HFFc6 (cell line): ENCODE results near the gene BCAS3. TPM values are rescaled to one million over a fixed set of nuclear protein-coding genes. Genes with fewer than 3 reads are reported as not detected.

ENCODE experiments used
- DNase-seq: peaks from one replicate; pipeline ENCODE4 v3.0.0-alpha.2; 2018
- H3K27ac Mint-ChIP-seq: 2 replicates; pipeline ENCODE4 v1.8.0; 2020; ENCODE audit warnings: mild to moderate bottlenecking, mixed read lengths
- H3K27me3 Mint-ChIP-seq: 2 replicates; pipeline ENCODE4 v1.8.0; 2021; ENCODE audit warnings: mild to moderate bottlenecking, moderate library complexity, mixed read lengths; ENCODE audit not compliant: insufficient read depth
- H3K36me3 Mint-ChIP-seq: 2 replicates; pipeline ENCODE4 v1.8.0; 2021; ENCODE audit warnings: low read depth, mixed read lengths
- H3K4me1 Mint-ChIP-seq: 2 replicates; pipeline ENCODE4 v1.8.0; 2020; ENCODE audit warnings: low read depth, mixed read lengths
- H3K4me3 Mint-ChIP-seq: 2 replicates; pipeline ENCODE4 v1.8.0; 2020; ENCODE audit warnings: mild to moderate bottlenecking, moderate library complexity, mixed read lengths
- H3K9me3 Mint-ChIP-seq: 2 replicates; pipeline ENCODE4 v1.8.0; 2020; ENCODE audit warnings: mild to moderate bottlenecking, mixed read lengths
- total RNA-seq, 6 experiments: library from RNA; stranded (reverse); fragmentation: NEBNext Ultra II Directional; extraction: Animal tissue kit (Norgen Biotek cat#: 25700); gene quantifications; 2 replicates in 1 of 6; 3 replicates in 5 of 6; pipeline ENCODE4 v1.2.3, GENCODE V29; 2021
- TF ChIP-seq, protein P1 (sequence below): fragments of 200-600 bp; sonication (generic); IDR thresholded peaks from 2 replicates; pipeline ENCODE4 v1.5.0; 2021; ENCODE audit warnings: antibody characterized with exemption, mild to moderate bottlenecking

Gene BCAS3
- total RNA-seq, 6 experiments from 2014 or later, result 9.8 to 13.8 (median 12.0) TPM

DNA sequence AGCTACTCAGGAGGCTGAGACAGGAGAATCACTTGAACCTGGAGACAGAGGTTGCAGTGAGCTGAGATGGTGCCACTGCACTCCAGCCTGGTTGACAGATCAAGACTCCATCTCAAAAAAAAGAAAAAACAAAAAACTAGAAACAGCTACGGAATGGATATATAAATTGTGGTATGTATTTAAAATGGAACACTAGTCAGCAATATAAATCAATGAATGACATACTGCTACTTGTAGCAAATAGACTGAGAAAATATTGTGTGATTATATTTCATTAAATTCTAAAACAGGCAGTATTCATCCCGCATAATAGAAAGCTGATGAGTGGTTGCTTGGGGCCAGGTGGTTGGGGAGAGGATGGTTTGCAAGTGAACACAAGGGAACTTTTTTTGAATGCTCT lies 261.7 kb downstream of the BCAS3 start:
- no peak overlapping the region for H3K4me3 Mint-ChIP-seq
- no peaks in the 10 kb centered on the region for H3K27me3 Mint-ChIP-seq
- no peak overlapping the region for H3K27ac Mint-ChIP-seq
- no peaks in the 10 kb centered on the region for H3K36me3 Mint-ChIP-seq
- no peaks in the 10 kb centered on the region for H3K9me3 Mint-ChIP-seq
- TF ChIP-seq, protein P1, sequence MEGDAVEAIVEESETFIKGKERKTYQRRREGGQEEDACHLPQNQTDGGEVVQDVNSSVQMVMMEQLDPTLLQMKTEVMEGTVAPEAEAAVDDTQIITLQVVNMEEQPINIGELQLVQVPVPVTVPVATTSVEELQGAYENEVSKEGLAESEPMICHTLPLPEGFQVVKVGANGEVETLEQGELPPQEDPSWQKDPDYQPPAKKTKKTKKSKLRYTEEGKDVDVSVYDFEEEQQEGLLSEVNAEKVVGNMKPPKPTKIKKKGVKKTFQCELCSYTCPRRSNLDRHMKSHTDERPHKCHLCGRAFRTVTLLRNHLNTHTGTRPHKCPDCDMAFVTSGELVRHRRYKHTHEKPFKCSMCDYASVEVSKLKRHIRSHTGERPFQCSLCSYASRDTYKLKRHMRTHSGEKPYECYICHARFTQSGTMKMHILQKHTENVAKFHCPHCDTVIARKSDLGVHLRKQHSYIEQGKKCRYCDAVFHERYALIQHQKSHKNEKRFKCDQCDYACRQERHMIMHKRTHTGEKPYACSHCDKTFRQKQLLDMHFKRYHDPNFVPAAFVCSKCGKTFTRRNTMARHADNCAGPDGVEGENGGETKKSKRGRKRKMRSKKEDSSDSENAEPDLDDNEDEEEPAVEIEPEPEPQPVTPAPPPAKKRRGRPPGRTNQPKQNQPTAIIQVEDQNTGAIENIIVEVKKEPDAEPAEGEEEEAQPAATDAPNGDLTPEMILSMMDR, result no peak
- no peak for DNase-seq
- H3K4me1 Mint-ChIP-seq, result peaks cover 18% of the 10 kb centered on the region

DNA sequence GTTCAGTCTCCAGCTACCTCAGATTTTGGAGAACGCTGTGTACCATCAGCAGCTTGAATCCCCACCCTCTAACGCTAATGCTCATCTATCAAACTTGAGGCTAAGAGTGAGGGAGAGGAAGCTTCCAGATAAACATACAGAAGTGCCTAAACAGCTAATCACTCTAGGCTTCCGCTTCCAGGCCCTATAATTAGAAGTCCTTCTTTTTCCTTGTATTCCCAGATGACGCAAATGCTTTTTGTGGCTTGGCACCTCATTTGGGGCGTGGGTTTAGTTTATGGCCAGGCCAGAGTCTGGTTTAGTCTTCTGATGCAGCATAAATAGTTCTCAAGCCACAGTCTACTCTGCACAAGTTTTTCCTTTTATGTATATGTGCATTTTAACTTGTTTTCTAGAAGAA lies 263.4 kb downstream of the BCAS3 start:
- no peaks in the 10 kb centered on the region for H3K36me3 Mint-ChIP-seq
- H3K4me1 Mint-ChIP-seq, result peaks cover 18% of the 10 kb centered on the region
- no peaks in the 10 kb centered on the region for H3K9me3 Mint-ChIP-seq
- DNase-seq, result peak; percentile 86
- peak overlapping the region; percentile 88 for H3K27ac Mint-ChIP-seq
- peak overlapping the region; percentile 72 for H3K4me3 Mint-ChIP-seq
- no peaks in the 10 kb centered on the region for H3K27me3 Mint-ChIP-seq
- TF ChIP-seq, protein P1, result no peak

DNA sequence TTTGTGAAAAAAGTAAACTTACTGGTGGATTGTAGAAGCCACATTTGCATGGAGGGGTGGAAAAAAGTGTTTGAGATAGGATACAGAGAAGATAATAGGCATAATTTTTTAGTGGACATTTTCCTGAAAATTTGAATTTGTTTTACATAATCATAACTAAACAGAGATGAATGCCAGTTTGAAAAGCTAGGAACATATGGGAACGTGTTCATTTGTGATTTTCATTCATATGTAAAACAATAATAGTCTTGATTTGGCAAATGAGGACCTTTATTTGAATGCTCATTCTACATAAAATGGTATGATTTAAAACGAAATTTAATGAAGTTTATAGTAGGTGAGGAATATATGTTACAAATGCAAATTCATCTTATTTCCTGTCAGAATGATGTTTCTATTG lies 263.9 kb downstream of the BCAS3 start:
- DNase-seq, result no peak
- peaks cover 24% of the 10 kb centered on the region for H3K4me1 Mint-ChIP-seq
- 0 out of 2 replicates have a peak overlapping the region, but pooled peaks have one; percentile 7 for H3K27ac Mint-ChIP-seq
- TF ChIP-seq, protein P1, result no peak
- peak overlapping the region; percentile 72; the same call in 1 of the 2 replicates for H3K4me3 Mint-ChIP-seq
- H3K27me3 Mint-ChIP-seq, result no peaks in the 10 kb centered on the region
- H3K36me3 Mint-ChIP-seq, result no peaks in the 10 kb centered on the region
- H3K9me3 Mint-ChIP-seq, result no peaks in the 10 kb centered on the region

DNA sequence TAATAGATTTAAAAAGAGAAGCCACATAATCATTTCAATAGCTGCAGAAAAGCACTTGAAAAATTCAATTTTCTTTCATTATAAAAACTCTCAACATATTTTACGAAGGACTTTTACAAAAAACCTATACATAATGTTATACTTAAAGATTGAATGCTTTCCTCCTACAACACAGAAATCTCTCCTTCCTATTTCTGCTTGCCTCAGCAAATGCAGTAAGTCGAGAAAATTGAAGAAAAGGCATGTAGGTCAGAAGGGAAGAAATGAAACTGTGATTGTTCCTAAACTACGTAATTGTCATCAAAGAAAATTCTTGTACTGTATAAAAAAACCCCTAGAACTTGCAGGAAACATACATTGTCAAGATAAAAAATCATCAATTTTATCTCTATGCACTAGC lies 267.1 kb downstream of the BCAS3 start:
- DNase-seq, result no peak
- H3K4me1 Mint-ChIP-seq, result peaks cover 35% of the 10 kb centered on the region
- no peak overlapping the region for H3K27ac Mint-ChIP-seq
- no peak overlapping the region for H3K4me3 Mint-ChIP-seq
- TF ChIP-seq, protein P1, result no peak
- H3K9me3 Mint-ChIP-seq, result no peaks in the 10 kb centered on the region
- no peaks in the 10 kb centered on the region for H3K36me3 Mint-ChIP-seq
- H3K27me3 Mint-ChIP-seq, result no peaks in the 10 kb centered on the region

DNA sequence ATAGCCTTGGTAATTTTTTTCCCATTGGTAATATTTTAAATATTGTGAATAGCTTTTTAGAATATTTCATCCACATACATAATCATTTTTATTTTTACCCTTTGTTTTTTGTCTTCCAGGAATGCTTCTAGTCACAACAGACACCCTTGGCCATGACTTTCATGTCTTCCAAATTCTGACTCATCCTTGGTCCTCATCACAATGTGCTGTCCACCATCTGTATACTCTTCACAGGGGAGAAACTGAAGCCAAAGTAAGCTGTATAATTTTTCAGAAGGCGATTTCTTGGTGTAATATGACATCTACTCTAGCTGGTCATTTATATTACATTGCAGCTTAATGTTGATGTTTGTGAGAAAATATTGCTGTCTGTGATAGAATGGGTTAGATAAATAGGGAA lies 269.4 kb downstream of the BCAS3 start:
- peaks cover 17% of the 10 kb centered on the region for H3K4me1 Mint-ChIP-seq
- H3K27me3 Mint-ChIP-seq, result no peaks in the 10 kb centered on the region
- no peak overlapping the region for H3K27ac Mint-ChIP-seq
- TF ChIP-seq, protein P1, result no peak
- H3K36me3 Mint-ChIP-seq, result no peaks in the 10 kb centered on the region
- H3K4me3 Mint-ChIP-seq, result no peak overlapping the region
- no peaks in the 10 kb centered on the region for H3K9me3 Mint-ChIP-seq
- peak; percentile 45 for DNase-seq

DNA sequence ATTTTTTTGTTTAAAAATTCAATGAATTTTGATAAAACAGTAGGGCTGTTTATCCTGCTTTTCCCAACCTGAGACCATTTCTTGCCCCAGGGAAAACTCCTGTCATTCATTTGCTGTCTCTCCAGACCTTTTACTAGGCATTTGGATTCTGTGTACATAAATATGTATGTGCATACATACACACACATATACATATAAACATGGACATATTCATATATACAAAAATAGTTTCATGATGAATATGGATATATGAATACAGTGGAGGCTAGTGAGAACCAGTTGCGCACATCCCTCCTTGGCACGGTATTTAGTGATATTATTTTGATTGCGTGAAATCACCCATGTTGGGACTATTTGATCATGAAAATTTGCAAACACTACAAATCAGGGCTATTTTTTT lies 269.9 kb downstream of the BCAS3 start:
- Mint-ChIP-seq H3K27me3 (no peaks in the 10 kb centered on the region), H3K27ac (no peak overlapping the region), H3K4me1 (peaks cover 17% of the 10 kb centered on the region), H3K9me3 (no peaks in the 10 kb centered on the region), H3K4me3 (no peak overlapping the region), H3K36me3 (0 out of 2 replicates have a peak, but pooled peaks cover under 1% of the 10 kb centered on the region)
- no peak for DNase-seq
- TF ChIP-seq, protein P1, result no peak
